Kidney (tissue), 14 donors: ENCODE results near the gene VAMP2. TPM values are rescaled to one million over a fixed set of nuclear protein-coding genes. Genes with fewer than 3 reads are reported as not detected.

Experiments used
- DNase-seq, 5 donors: peaks; one replicate each; pipeline ENCODE4 v3.0.0-alpha.2; 2013 to 2020
- FAIRE-seq: peaks from 2 replicates; lab custom pipeline; 2012; peaks lifted over from hg19 to GRCh38; lab: Jason Lieb, UNC
- H3K27ac ChIP-seq, 2 donors: one replicate each; pipeline ENCODE4 v1.7.0; 2013; ENCODE audit warnings: low read depth in 2 of 2, low read length in 2 of 2, inconsistent platforms in 1 of 2
- H3K27me3 ChIP-seq: one replicate; pipeline ENCODE4 v1.7.1; 2013; ENCODE audit warnings: low read length, inconsistent platforms; ENCODE audit not compliant: control insufficient read depth, insufficient read depth
- H3K36me3 ChIP-seq, 3 donors: one replicate each; pipeline versions ENCODE4 v1.7.0 to v1.7.1; 2013; ENCODE audit warnings: low read length in 3 of 3, control low read depth in 1 of 3, inconsistent platforms in 1 of 3; ENCODE audit not compliant: insufficient read depth in 3 of 3, control insufficient read depth in 2 of 3
- H3K4me1 ChIP-seq, 3 donors: one replicate each; pipeline versions ENCODE4 v1.7.0 to v1.7.1; 2013; ENCODE audit warnings: low read length in 3 of 3, inconsistent platforms in 1 of 3, low read depth in 1 of 3; ENCODE audit not compliant: control insufficient read depth in 2 of 3, insufficient read depth in 2 of 3
- H3K4me3 ChIP-seq, 3 donors: one replicate each; pipeline versions ENCODE4 v1.7.0 to v1.8.1; 2013; ENCODE audit warnings: low read length in 3 of 3, control low read depth in 1 of 3, inconsistent platforms in 1 of 3
- H3K9ac ChIP-seq, 3 donors: one replicate each; pipeline versions ENCODE4 v1.7.0 to v1.7.1; 2013; ENCODE audit warnings: low read length in 3 of 3, control low read depth in 1 of 3, inconsistent platforms in 1 of 3
- H3K9me3 ChIP-seq, 3 donors: one replicate each; pipeline versions ENCODE4 v1.7.0 to v1.7.1; 2013; ENCODE audit warnings: low read length in 3 of 3, control low read depth in 1 of 3, inconsistent platforms in 1 of 3; ENCODE audit not compliant: control insufficient read depth in 2 of 3, insufficient read depth in 1 of 3
- intact Hi-C: fragments of 100-400 bp; cut with DNase I; formaldehyde crosslinking; loops from one replicate; pipeline ENCODE4 v1.11.1; 2022
- polyA plus RNA-seq: library from polyadenylated mRNA; stranded (reverse); fragments of 350-450 nt; fragmentation: Illumina TruSeq; extraction: RNeasy Lipid Tissue Mini Kit (QIAGEN cat#74804); gene quantifications from one replicate; pipeline ENCODE4 v1.2.3, GENCODE V29; 2014; ENCODE audit warnings: low read depth, low replicate concordance; ENCODE audit not compliant: insufficient read depth
- total RNA-seq: library from RNA; stranded (reverse); fragmentation: NEBNext Ultra II Directional; extraction: Animal tissue kit (Norgen Biotek cat#: 25700); gene quantifications from one replicate; pipeline ENCODE4 v1.2.1, GENCODE V29; 2021
- TF ChIP-seq, protein P1 (sequence below): IDR thresholded peaks from 3 replicates; pipeline ENCODE4 v1.5.1; 2012; ENCODE audit warnings: mild to moderate bottlenecking, moderate library complexity, borderline replicate concordance; ENCODE audit not compliant: insufficient read depth; ENCODE audit errors: extremely low read depth
- donor health status: control.
- donor health status: control.
- donor health status: control.
- donor health status: control.
- donor health status: control.
- donor health status: DM: yes; HTN: yes; CAD: no.
- donor health status: Normal renal cell carcinoma (clear cell type).

The VAMP2 gene
- total and polyA plus RNA-seq, 2 donors from 2014 or later: 107 to 124 TPM

DNA sequence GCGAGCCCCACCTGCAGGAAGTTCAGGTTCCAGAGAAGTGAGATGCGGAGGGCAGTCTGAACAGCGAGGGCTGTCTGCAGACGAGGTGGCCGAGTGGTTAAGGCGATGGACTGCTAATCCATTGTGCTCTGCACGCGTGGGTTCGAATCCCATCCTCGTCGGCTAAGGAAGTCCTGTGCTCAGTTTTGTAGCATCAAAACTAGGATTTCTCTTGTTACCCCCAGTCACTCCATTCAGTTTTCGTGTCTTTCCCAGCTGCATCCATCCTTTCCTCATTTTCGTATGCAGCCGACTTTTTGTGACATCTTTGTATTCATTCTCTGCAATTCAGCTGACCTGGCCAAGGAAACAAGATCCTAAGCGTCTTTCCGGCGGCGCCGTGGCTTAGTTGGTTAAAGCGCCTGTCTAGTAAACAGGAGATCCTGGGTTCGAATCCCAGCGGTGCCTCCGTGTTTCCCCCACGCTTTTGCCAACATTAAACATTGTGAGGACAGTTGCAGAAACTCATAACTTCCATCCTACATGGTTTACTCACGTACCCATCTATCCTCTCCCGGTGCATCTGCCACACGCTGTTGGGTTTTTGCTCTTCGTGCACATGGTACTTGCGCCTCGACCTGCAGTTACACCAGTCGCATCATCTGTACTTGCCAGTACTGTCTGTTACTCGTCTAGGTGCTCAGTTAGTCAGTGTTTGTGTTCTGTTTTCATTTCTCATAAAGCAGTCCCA, 24.2 kb upstream of the VAMP2 start:
- TF ChIP-seq, protein P1, sequence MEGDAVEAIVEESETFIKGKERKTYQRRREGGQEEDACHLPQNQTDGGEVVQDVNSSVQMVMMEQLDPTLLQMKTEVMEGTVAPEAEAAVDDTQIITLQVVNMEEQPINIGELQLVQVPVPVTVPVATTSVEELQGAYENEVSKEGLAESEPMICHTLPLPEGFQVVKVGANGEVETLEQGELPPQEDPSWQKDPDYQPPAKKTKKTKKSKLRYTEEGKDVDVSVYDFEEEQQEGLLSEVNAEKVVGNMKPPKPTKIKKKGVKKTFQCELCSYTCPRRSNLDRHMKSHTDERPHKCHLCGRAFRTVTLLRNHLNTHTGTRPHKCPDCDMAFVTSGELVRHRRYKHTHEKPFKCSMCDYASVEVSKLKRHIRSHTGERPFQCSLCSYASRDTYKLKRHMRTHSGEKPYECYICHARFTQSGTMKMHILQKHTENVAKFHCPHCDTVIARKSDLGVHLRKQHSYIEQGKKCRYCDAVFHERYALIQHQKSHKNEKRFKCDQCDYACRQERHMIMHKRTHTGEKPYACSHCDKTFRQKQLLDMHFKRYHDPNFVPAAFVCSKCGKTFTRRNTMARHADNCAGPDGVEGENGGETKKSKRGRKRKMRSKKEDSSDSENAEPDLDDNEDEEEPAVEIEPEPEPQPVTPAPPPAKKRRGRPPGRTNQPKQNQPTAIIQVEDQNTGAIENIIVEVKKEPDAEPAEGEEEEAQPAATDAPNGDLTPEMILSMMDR: peak; percentile 38
- peak overlapping the region; percentile 89 to 99 for H3K27ac ChIP-seq
- H3K4me3 ChIP-seq: peak overlapping the region; percentile 90 to 99 (median 95)
- no peaks in the 10 kb centered on the region for H3K36me3 ChIP-seq
- H3K9me3 ChIP-seq: no peaks in the 10 kb centered on the region
- FAIRE-seq (no peak), DNase-seq (peak; percentile 96 to 99 (median 98))
- intact Hi-C loops: loop anchor here (10.0 kb wide), 1 partner anchor 62 kb away; the partner anchor contains the start of gene HES7
- no peaks in the 10 kb centered on the region for H3K27me3 ChIP-seq
- peak overlapping the region; percentile 94 to 99 (median 98) for H3K9ac ChIP-seq
- peaks cover 8 to 28% (median 16%) of the 10 kb centered on the region in 3 donors for H3K4me1 ChIP-seq

DNA sequence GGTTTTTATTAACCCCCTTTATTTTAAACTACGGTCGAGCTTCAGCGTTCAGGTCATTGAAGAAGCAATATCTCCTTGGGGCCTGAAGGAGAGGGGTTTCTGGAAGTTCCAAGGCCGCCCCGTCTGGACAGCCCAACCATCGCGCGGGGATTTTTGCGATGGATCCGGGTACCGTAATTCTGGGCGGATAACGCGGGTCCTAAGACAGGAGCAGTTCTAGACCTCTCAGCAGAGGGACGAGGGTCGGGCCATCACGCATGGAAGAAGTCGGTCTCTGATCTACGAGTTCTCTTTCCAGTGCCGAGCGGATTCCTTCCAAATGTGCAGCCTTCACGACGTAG, 23.7 kb upstream of the VAMP2 start:
- no peaks in the 10 kb centered on the region for H3K9me3 ChIP-seq
- H3K27me3 ChIP-seq: no peaks in the 10 kb centered on the region
- peak overlapping the region; percentile 90 to 99 (median 95) for H3K4me3 ChIP-seq
- intact Hi-C loops: loop anchor here (10.0 kb wide), 1 partner anchor 62 kb away; the partner anchor contains the start of gene HES7
- peak overlapping the region; percentile 89 to 99 for H3K27ac ChIP-seq
- no peak for FAIRE-seq
- H3K36me3 ChIP-seq: no peaks in the 10 kb centered on the region
- peak overlapping the region; percentile 94 to 99 (median 98) for H3K9ac ChIP-seq
- H3K4me1 ChIP-seq: peaks cover 8 to 25% (median 16%) of the 10 kb centered on the region in 3 donors
- no peak for DNase-seq
- TF ChIP-seq, protein P1: no peak

DNA sequence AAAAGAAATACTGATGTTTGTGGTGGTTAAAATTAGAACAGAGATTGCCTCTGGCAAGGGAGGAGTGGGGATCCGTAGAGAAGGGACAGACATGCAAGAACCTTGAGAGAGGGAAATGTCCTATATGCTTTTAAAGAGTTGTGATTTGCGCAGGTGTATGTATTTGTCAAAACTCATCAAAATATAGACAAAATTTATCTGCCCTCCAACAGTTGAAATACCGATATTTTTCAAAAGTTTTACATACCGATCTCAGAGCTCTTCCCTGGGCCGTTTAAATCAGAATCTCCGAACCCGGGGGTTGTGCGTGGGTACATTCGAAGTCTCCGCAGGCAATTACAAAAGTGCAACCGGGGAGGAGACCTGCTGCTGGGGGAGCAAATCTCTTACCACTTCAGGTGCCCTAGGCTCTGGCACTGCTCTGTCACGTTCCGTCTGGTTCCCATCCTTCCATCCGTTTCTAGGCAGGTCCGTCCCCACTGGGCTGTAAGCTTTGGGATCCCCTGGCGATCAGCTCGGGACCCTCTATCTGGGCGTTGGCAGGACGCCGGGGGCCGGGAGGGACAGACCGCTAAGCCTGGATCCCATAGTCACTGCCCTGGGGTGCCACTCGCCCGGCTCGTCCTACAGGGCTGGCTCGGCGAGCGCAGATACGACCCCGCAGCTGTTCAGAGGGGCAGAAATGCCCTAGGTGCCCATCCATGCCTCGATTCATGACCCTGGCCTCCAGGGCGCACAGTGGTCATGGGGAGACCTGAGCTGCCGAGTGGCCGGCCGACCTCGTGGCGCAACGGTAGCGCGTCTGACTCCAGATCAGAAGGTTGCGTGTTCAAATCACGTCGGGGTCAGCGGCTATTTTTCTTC, 23.1 kb upstream of the VAMP2 start:
- peak overlapping the region; percentile 90 to 99 (median 95) for H3K4me3 ChIP-seq
- peak; percentile 89 to 96 (median 92) for DNase-seq
- H3K9ac ChIP-seq: peak overlapping the region; percentile 94 to 99 (median 98)
- H3K27ac ChIP-seq: peak overlapping the region; percentile 89 to 99
- H3K36me3 ChIP-seq: no peaks in the 10 kb centered on the region
- intact Hi-C loops: loop anchor here (10.0 kb wide), 1 partner anchor 61 kb away; the partner anchor contains the start of gene HES7
- TF ChIP-seq, protein P1: no peak
- peaks cover 8 to 24% (median 15%) of the 10 kb centered on the region in 3 donors for H3K4me1 ChIP-seq
- no peaks in the 10 kb centered on the region for H3K9me3 ChIP-seq
- no peaks in the 10 kb centered on the region for H3K27me3 ChIP-seq
- FAIRE-seq: no peak
